Activated CD8-positive, alpha-beta memory T cell treated with anti-CD3 and anti-CD28 coated beads for 24 hours (primary cell): ENCODE measurements around the gene IQCH.

ENCODE experiments used
- DNase-seq: peaks from one replicate; pipeline ENCODE4 v3.0.0-alpha.2; 2020

IQCH gene

DNA sequence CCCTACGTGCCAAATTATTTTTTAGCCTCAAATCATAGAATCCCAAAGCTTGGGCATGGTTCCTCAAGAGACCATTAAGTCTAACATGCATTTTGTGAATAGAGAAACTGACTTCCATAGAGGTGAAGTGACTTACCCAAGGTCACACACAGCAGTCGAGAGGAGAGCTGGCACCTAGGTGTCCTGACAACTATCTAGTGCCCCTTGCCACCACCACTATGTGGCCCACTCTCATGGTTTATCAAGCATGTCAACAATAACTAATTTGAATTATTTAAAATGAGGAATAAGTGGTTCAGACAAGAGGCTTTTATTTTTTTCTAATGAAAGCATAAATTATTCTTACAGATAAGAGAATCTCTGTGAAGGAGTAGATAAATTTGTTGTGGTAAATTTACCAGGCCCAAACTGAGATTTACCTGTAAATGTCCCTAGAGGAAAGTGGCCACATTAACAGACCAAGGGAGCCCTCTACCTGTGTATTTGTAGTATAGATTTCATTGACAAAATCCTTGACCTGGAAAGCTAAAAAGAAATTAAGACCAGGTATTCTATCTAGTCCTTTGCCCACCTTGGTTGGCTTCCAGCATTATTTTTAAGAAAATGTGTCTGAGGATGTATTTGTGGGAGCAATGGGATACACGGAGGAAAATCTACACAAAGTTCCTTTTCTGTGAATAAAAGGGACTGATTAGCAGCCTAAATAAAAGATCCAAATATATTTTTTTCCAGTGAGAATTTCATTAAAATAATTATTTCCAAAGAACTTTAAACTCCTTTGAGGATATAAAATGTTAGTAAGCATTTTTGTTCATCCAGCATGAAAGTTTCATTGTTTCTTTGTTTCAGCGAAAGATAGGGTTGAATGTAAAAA lies 49.1 kb downstream of the IQCH start:
- DNase-seq = no peak

DNA sequence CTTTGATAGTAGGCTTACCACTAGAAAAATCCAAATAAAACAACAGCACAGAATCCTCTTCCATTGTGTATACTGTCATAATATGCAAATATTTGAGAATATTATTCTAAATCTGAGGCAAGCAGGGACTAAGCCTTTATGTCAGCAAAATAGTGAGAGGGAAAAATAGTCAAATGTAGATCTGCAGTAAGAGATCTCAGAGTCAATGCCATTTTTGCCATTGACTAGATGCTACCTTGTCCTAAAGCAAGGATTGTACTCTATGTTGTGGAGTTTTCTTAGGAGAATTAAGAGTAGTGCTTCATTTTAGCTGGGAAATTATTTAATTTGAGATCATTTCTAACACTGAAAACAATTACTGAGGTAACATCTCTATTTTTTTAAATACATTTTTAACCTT lies 50.2 kb downstream of the IQCH start:
- DNase-seq = no peak

DNA sequence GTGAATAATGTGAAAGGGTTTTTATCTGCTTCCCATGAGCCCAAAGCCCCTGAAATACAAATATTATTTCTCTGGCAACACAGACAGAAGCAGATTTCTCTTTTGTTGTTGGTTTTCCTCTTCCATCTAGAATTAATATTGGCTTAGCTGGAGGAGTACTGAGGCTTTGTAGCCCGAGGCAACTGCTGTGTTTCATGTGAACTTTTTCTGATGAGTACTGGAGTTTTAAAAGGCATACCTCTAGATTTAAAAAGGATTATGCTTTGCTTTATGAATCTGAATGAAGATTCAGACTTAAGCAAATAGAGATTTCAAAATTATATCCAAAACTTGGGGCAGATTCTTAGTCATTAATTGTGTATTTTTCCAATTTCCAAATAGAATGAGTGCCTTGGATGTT lies 50.9 kb downstream of the IQCH start:
- DNase-seq = no peak

DNA sequence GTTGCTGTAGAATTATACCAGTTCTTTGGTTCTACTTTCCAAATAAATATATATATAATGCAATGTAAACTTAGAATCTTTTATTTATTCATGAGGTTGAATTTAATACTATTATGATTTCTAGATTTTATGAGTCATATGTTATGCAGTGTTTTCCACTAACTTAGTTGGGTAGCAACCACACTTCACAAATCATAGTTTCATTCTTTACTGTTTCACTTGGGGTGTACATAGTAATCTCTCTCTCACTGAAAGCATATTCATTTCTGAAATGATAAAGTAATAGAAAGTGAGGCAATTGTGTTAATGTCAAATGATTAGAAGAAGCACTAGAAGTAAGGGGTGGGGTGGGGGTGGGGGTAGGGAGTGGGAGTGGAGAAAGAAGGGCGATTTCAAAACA lies 52.6 kb downstream of the IQCH start:
- DNase-seq = no peak

DNA sequence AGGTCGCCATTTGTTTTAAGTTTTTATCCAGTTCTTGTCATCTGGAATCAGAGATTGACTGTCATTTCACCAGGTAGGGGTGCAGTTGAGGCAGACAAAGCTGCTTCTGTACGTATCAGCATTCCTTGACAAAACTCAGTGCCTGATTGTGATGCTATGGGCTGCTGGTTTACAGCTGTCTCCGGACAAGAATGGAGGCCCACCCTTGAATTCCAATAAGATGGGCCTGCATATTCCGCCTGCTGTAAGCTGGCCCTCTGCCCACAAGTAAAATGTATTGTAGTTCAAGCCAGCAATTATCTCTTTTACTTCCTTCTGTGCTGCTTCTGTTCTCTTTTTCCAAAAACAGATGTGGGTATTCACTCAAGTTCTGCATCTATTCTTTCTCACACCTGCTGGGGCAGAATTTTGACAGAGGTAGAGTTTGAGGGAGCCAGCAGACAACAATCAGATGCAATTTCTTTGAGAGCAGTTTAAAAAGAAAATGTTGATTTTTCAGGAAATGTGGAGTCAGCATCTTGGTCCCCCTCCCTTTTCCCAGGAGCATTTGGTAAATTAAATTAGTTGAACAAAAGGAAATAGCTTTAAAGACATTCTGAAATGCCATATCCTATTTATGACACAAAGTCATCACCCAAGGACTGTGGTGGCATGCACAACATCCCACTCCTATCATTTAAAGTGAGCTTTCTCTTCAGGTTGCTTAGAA lies 53.5 kb downstream of the IQCH start:
- DNase-seq = no peak

DNA sequence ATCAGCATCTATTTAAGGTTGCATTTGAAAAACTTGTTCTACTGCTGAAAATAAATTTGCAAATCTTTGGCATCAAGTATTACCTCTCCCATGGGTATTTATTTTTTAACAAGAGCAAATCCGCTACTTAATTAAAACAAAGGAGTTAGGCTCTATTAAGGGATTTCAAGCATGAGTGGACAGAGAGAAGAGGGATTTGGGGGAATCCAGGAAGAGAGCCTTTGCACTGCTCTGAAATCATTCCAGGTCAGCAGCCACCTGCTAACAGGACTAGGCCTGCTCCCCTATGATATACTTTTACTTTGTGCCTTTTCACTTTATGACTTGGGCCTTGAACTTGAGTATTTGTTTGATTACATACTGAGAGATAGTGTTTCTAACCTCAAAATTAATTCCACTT lies 57.1 kb downstream of the IQCH start:
- DNase-seq = no peak

DNA sequence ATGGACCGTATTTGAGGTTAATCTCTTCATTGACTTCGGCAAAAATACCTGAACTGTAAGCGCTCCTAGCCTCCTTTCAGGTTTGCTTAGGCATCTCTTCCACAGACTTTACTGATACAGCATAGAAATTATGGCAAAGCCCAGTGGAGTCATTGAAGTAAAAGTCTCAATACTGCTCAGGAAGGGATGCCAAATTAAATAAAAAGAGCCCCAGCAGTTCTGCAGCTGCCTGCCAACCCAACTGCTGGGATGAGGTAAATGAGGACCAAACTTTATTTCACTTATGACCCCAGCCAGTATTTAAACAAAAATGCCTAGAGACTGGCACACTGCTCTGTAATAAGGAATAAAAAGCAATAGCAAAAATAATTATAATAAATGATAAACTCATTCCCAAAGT lies 65.4 kb downstream of the IQCH start:
- DNase-seq = no peak

DNA sequence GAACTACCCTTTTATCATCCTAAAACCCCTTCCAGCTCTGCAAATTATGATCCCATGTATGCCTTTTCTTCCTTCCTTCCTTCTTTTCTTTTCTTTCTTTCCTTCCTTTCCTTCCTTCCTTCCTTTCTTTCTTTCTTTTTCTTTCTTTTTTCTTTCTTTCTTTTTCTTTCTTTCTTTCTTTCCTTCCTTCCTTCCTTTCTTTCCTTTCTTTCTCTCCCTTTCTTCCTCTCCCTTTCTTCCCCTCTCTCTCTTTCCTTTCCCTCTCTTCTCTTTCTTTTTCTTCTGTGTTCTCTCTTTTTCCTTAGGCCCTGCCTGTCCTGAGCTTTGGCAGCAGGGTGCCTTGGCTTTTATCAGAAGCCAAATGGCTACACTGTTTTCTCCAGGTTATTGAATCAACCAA lies 66.8 kb downstream of the IQCH start:
- DNase-seq = no peak

DNA sequence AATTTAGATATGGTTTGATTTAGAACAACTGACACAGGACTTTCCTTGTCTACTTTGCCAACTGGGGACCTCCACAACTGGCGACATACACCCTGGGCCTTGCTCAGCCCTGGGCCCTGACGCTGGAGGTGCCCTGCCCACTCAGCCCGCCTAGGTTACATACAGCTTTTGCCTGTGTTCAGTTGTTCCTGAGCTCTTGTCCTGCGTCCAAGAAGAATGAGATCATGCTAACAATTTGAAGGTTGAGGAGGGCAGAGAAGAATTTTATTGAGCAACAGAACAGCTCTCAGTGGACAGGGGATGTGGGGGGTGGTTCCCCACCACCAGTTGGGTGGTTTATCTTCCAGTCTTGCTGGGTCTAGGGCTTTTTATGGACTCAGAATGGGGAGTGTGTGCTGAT lies 67.9 kb downstream of the IQCH start:
- no peak for DNase-seq

DNA sequence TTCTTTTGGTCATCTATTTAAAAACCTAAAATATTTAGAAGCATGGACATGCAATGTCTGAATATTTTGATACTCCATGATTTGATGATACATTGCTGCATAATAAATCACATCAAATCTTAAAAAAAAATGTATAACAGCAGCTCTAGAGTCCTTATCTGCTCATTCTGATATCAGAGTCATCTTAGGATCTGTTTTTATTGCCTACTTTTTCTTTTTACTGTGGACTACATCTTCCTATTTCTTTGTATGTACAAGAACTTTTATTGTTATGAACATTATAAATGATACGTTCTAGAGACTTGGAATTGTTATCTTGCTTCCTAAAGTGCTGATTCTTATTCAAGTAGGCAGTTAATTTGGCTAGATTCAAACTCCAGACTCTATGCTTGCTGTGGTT lies 72.7 kb downstream of the IQCH start:
- no peak for DNase-seq

DNA sequence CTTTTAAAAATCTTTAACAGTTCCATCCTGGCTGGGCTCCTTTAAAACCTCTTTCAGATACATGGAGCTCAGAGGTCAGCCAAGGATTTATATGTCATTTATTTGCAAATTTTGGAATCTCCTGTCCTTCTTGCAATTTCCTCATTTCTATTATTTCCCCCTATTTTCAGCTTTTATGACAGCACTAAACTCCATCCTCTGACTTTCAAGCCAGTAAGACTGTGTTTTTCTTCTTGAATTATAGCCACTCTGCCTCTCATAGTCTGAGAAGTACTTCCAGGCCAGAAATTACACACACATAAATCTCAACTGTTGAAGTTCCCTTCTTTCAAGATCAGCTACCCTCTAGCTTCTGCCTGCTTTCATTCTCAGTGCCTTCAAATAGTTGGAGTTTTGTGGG lies 73.2 kb downstream of the IQCH start:
- DNase-seq = no peak

DNA sequence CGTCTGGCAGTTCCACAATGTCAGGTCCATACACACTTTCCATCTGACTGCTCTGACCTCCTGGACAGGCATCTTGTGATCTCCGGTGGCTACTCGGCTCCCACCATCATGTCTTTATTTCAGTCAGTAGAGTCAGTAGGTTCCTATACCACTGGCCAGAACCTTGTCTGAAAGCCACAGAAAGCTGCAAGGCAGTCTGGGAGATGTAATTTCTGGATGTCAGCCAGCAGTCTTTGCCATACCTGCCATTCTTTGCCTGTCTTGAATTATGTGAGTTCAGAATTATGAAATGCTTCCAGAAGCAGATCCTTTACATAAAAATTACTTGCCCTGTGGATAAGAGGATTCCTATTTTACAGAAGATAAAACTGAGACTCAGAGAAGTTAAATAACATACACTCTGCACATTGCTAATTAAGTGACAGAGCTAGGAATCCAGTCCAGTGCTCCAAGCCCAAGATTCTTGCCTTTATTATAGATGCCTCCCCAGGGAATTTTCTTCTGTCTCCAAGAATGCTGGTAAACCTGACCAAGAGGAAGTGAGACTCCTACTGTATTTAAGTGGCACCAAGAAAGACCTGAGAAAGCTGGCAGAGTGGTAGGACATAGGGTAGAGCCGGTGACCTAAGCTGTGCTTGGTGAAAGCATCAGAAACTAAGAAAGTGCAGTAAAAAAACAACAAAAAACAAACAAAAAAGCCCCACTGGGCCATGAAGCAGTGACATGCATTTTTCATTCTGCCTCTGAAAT lies 75.6 kb downstream of the IQCH start:
- DNase-seq = no peak

DNA sequence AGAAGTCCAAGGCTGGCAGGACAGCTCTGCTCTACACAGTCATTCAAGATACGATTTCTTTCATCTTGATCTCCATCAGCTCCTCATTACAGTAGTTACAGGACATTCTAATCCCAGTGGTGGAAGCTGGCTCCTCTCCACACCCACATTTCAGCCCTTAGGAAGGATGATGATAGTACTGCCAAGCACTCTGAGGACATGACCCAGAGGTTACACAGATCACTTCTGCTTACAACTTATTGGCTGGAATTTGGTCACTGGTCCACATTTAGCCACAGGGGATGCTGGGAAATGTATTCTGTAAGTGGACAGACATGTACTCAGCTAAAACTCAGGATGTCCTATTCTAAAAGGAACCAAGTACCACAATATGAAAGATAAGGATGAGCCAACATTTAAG lies 77.1 kb downstream of the IQCH start:
- no peak for DNase-seq

DNA sequence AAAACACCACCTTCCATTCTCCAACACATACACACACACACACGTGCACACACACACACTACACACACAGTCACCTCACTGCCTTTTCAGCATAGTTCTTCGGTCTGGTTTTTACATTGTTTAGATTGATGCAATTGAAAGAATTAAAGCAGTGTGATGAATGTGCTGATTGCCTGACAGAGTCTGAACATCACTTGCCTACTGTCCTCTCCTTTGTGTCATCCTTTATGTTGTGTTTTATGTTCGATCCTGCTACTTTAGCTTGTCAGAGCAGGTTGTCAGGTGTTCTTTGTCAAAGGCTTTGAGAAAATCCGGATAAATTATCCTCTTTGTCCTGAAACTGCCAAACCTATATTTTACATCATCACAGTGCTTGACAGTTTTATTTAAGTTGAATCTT lies 80.4 kb downstream of the IQCH start:
- no peak for DNase-seq

DNA sequence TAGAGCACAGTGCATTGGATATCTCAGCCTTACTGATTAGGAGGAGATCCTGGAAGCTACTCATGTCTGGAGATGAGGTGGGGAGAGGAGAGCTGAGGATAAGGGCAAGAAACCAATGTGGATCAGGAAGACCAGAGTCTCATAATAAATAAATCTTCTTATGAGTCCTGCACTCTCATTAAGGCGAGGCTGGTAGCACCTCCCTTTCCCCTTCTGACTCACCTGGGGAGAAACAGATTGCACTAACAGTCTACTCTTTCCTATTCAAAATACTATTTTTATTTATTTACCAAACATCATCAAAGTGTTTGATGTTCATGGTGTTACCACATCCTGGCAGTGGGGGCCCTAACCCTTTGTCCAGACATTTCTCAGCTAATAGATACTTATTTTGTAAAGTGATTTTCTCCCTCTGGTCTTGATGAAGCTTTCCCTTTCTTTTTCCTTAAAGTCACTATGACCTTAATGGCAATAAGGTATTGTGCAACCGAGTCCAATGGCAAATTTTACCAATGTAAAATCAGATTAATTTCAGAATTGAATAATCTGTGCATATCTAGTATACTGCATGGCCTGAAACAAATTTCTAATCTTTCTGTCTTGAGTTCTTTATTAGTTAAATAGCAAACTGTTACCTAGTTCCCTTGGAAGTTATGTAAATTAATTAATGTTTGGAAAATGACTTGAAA lies 81.1 kb downstream of the IQCH start:
- DNase-seq = no peak

DNA sequence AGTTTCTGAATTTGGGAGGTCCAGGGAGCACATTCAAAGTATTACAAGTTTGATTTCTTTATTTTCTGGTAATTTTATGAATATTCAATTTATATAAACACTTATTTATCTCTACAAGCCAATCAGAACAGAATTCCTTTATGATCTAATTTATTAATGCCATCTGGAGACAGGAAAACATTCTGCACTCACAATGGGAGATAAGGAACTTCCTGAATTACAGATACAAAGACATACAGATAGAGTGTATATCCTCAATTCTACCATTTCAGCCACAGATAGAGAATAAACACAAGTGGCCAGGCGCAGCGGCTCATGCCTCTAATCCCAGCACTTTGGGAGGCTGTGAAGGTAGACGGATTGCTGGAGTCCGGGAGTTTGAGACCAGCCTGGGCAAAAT lies 86.0 kb downstream of the IQCH start:
- no peak for DNase-seq

DNA sequence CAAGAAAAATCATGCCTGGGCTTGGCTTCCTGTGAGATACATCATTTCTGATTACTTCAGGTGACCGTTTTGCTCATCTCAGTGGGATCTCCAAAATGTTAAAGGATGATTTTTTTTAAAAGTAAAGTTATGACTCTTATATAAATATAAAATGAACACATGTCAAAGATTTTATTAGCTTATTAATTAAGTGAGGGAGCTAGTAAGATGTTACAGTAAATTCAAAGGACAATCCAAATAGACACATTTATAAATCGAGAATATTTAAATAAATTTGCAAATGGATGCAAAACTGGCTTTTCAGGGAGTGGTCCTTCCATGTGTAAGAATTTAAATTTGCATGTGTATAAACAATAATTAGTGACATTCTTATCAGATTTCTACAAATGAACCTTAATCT lies 87.0 kb downstream of the IQCH start:
- DNase-seq = no peak

DNA sequence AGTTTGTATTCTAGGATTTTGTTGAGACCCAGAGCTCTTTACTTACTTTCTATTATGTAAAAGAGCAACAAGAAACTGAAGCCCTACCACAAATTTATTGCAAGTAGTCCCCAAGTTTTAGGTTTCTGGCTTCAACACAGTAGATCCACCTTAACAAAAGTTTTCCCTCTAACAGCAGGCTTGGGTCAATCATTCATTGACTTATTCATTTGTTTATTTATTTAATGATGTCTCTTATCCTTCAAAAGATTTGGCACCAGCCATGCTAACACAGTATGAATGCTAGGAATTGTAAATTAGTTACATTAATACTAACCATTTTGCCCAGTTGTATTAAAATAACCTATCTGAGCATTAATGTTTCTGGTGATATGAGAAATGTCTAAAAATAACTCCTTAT lies 88.6 kb downstream of the IQCH start:
- no peak for DNase-seq

DNA sequence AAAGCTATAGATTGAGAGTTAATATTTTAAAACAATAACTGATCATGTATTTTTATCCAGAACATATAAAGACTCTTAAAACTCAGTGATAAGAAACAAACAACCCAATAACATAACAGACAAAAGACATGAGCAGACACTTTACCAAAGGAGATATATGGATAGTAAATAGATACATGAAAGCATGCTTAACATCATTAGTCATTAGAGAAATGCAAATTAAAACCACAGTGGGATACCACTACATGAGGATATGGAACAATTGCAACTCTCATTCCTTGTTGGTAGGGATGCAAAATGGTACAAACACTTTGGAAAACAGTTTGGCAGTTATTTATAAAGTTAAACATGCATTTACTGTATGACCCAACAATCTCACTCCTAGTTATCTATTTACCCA lies 95.0 kb downstream of the IQCH start:
- no peak for DNase-seq

DNA sequence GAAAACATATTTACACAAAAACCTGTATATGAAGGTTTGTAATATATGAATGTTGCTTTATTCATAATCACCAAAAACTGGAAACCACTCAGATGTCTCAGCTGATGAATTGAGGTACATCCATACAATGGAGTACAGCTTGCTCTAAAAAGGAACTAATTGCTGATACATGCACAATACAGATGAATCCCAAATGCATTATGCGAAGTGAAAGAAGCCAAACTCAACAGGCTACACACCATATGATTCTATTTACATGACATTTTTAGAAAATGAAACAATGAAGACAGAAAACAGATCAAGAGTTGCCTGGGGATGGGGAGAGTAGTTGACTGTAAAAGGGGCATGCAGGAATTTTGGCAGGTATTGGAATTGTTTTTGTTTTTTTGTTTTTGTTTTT lies 95.5 kb downstream of the IQCH start:
- DNase-seq = no peak

DNA sequence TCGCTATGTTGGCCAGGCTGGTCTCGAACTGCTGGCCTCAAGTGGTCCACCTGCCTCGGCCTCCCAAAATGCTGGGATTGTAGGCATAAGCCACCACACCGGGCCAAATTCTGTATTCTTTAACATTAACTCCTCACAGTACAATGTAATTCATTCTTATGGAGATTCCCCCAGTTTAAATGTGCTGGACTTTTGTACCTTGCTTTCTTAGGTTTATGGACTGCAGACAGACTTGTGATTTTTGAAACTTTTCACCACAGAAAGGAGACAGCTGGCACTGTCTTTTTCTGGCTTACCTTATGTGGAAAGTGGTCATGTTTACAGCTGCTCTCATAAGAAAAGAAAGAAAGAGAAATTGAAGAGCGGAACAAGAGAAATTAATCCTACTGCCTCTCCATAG lies 103.8 kb downstream of the IQCH start:
- no peak for DNase-seq

DNA sequence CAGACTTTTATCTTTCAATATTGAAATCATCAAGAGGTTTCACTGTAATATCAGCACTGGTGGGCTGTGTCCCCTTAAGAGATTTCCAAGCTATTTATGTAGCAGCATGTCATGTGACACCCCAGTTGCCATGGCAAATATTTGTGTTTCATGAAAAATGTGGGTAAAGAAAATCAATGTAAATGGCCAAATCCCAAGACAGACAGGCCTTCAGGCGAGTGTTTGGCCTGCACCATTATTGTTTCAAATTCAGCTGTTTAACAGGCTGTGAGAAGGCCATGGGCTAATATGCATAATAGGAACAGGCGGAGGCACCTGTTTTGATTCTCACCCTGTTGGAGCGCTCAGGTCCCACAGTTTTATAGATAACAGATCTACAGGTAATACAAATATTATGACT lies 104.2 kb downstream of the IQCH start:
- DNase-seq = no peak

DNA sequence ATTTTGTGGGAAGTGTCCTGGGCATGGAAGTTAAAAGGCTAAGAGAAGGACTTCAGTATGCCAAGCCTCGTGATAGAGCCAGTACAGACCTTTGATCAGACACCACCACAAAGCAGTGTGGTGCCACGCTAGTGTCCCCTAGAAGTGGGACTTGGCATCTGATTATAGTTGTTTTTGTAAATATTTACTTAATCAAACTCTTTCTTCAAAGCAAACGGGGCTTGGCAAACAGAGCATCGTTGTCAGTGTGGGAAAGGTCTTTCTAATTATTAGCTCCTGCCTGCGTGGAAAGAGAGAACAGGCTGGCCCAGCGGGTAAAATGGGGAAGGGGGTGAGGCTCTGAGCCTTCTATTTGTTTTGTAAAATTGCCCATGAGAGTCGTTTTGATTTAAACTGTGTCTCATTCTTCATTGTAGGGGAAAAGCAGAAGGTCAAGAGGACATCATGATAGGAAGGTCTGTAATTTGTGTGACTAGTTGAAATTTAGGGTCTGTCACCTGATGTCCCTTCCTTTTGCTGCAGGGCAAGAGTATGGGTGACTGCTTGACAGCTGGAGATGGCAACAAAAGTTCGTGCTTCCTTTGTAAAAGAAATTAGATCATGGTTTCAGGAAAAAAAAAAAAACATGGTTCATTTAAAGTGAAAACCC lies 105.0 kb downstream of the IQCH start:
- no peak for DNase-seq
